Nephron progenitor cell (in vitro differentiated cells): ENCODE measurements around the gene PAOX.

ENCODE experiments used
- DNase-seq: peaks from one replicate; pipeline ENCODE4 v3.0.0; 2021
- H3K27ac Mint-ChIP-seq: 2 replicates; pipeline ENCODE4 v1.8.0; 2021; ENCODE audit warnings: mild to moderate bottlenecking, moderate library complexity, mixed read lengths
- H3K27me3 Mint-ChIP-seq: 2 replicates; pipeline ENCODE4 v1.8.0; 2021; ENCODE audit warnings: mild to moderate bottlenecking, low read depth, mixed read lengths; ENCODE audit not compliant: poor library complexity
- H3K36me3 Mint-ChIP-seq: 2 replicates; pipeline ENCODE4 v1.8.0; 2021; ENCODE audit warnings: low read depth, mixed read lengths
- H3K4me1 Mint-ChIP-seq: 2 replicates; pipeline ENCODE4 v1.8.0; 2021; ENCODE audit warnings: mixed read lengths
- H3K4me3 Mint-ChIP-seq: 2 replicates; pipeline ENCODE4 v1.8.0; 2021; ENCODE audit warnings: mild to moderate bottlenecking, moderate library complexity, mixed read lengths
- H3K9me3 Mint-ChIP-seq: 2 replicates; pipeline ENCODE4 v1.8.0; 2021; ENCODE audit warnings: mild to moderate bottlenecking, moderate library complexity, mixed read lengths
- TF ChIP-seq, protein P1 (sequence below): fragments of 200-600 bp; sonication (generic); IDR thresholded peaks from 2 replicates; pipeline ENCODE4 v1.5.0; 2021; ENCODE audit warnings: antibody characterized with exemption

Gene PAOX

GRCh38 chr10:133359972-133360610 is 19.0 kb upstream of the PAOX start:
- H3K4me3 Mint-ChIP-seq, result no peak overlapping the region
- no peaks in the 10 kb centered on the region for H3K9me3 Mint-ChIP-seq
- TF ChIP-seq, protein P1, sequence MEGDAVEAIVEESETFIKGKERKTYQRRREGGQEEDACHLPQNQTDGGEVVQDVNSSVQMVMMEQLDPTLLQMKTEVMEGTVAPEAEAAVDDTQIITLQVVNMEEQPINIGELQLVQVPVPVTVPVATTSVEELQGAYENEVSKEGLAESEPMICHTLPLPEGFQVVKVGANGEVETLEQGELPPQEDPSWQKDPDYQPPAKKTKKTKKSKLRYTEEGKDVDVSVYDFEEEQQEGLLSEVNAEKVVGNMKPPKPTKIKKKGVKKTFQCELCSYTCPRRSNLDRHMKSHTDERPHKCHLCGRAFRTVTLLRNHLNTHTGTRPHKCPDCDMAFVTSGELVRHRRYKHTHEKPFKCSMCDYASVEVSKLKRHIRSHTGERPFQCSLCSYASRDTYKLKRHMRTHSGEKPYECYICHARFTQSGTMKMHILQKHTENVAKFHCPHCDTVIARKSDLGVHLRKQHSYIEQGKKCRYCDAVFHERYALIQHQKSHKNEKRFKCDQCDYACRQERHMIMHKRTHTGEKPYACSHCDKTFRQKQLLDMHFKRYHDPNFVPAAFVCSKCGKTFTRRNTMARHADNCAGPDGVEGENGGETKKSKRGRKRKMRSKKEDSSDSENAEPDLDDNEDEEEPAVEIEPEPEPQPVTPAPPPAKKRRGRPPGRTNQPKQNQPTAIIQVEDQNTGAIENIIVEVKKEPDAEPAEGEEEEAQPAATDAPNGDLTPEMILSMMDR, result no peak
- no peak for DNase-seq
- H3K27ac Mint-ChIP-seq, result no peak overlapping the region
- no peaks in the 10 kb centered on the region for H3K27me3 Mint-ChIP-seq
- peaks cover 29% of the 10 kb centered on the region for H3K36me3 Mint-ChIP-seq
- peaks cover 11% of the 10 kb centered on the region for H3K4me1 Mint-ChIP-seq

DNA sequence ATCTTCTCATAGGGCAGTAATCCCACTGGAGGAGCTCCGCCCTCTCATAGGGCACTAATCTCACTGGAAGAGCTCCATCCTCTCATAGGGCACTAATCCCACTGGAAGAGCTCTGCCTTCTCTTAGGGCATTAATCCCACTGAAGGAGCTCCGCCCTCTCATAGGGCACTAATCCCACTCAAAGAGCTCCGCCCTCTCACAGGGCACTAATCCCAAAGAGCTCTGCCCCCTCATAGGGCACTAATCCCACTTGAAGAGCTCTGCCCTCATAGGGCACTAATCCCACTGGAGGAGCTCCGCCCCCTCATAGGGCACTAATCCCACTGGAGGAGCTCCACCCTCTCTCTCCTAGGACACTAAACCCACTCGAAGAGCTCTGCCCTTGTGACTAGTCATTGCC is 17.8 kb upstream of the PAOX start:
- Mint-ChIP-seq H3K36me3 (peaks cover 33% of the 10 kb centered on the region), H3K27ac (peak overlapping the region; percentile 98), H3K27me3 (no peaks in the 10 kb centered on the region), H3K9me3 (no peaks in the 10 kb centered on the region), H3K4me1 (peaks cover 11% of the 10 kb centered on the region), H3K4me3 (no peak overlapping the region)
- TF ChIP-seq, protein P1, result no peak
- no peak for DNase-seq

DNA sequence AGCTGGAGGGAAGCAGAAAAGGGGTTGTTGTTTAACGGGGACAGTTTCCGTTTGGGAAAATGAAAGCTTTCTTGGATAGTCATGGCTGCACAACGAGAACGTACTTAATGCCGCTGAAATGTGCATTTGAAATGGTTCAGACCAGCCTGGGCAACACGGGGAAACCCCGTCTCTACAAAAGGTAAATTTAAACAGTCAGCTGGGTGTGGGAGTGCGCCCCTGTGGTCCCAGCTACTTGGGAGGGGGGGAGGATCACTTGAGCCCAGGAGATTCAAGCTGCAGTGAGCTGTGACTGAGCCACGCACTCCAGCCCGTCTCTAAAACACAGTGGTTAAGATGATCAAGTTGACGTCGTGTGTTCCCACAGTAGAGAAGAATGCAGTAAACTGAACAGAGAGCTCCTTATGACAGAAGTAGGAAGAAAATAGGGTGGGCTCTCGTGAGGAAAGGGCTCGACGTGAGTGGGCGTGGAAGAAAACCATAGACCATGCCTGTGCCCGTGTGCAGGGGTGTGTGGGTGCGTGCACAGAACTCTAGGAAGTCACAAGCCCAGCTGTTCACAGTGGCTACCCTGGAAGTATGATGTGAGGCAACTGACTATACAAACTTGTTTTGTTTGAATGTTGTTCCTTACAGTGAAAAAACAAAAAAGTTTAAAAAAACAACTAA is 17.2 kb upstream of the PAOX start:
- DNase-seq, result no peak
- Mint-ChIP-seq H3K4me3 (no peak overlapping the region), H3K4me1 (peaks cover 11% of the 10 kb centered on the region), H3K9me3 (no peaks in the 10 kb centered on the region), H3K27ac (peak overlapping the region; percentile 98), H3K27me3 (no peaks in the 10 kb centered on the region), H3K36me3 (peaks cover 33% of the 10 kb centered on the region)
- TF ChIP-seq, protein P1, result no peak

GRCh38 chr10:133362846-133363245 is 16.2 kb upstream of the PAOX start:
- H3K27me3 Mint-ChIP-seq, result no peaks in the 10 kb centered on the region
- H3K4me1 Mint-ChIP-seq, result peaks cover 14% of the 10 kb centered on the region
- DNase-seq, result no peak
- H3K27ac Mint-ChIP-seq, result peak overlapping the region; percentile 98
- H3K4me3 Mint-ChIP-seq, result no peak overlapping the region
- H3K9me3 Mint-ChIP-seq, result no peaks in the 10 kb centered on the region
- TF ChIP-seq, protein P1, result no peak
- H3K36me3 Mint-ChIP-seq, result peaks cover 36% of the 10 kb centered on the region

DNA sequence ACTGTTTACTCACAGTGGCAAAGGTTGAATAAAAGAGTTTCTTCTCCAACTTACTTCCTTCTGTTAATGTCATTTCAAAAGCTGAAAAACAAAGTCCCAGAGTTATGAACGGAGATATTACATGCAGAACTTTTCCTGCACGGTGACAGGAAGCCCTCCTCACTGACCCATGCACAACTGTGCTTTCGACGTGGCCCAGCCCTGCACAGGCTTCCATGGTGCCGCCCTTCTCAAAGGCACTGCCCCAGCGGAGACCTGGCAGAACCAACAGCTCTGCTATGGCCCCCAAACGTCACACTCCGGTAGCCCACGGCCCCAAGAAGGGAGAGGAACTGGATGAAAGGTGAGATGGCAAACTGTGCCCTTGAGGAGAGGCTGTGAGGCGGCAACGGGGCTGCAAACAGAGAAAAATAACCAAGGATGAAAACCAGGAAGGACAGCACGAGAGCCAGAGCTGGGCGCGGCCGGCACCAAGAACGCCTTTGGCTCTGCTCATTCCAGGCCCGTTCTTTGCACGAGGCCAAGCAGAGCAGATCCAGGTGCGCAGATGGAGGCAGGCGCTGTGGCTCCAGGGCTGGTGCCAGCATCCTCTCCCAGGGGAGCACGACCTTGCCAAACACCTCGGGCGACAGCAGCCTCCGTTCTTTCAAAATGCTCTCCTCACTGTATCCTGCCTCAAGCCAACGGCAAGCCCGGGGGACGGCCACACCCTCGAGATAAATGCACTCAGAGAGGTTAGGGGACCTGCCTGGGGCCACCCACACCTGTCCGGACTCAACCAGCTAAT is 14.2 kb upstream of the PAOX start:
- H3K9me3 Mint-ChIP-seq, result no peaks in the 10 kb centered on the region
- H3K27me3 Mint-ChIP-seq, result no peaks in the 10 kb centered on the region
- peaks cover 23% of the 10 kb centered on the region for H3K4me1 Mint-ChIP-seq
- TF ChIP-seq, protein P1, result no peak
- H3K27ac Mint-ChIP-seq, result peak overlapping the region; percentile 25
- peaks cover 44% of the 10 kb centered on the region for H3K36me3 Mint-ChIP-seq
- H3K4me3 Mint-ChIP-seq, result no peak overlapping the region
- no peak for DNase-seq
